ENCODE measurements around the gene SLC44A5.
"Not testable (repeated sequence)": the region's sequence is repeated elsewhere in the genome, so short reads cannot be mapped to it uniquely, and the experiment has no call there.

Gene SLC44A5

GRCh38 chr1:75188892-75189291, 422.0 kb downstream of the SLC44A5 start:
- no peak overlapping the region for H3K4me3 ChIP-seq (ENCODE audit: low read length)
- TF ChIP-seq CTCF (conservative IDR thresholded peaks at IDR 0.05; ENCODE audit: low read length), result no peak
- DNase-seq (ENCODE audit: low read depth), result no peak

GRCh38 chr1:75181214-75181955, 429.5 kb downstream of the SLC44A5 start:
- not testable (repeated sequence) for H3K4me3 ChIP-seq (ENCODE audit: low read length); DNase-seq (ENCODE audit: low read depth)

- DNase-seq (ENCODE audit: low read depth), result no peak
- no peak for TF ChIP-seq CTCF (conservative IDR thresholded peaks at IDR 0.05; ENCODE audit: low read length)
- H3K4me3 ChIP-seq (ENCODE audit: low read length), result no peak overlapping the region
Measured at GRCh38 chr1:75174031-75174760, 436.7 kb downstream of the SLC44A5 start.

- H3K4me3 ChIP-seq (ENCODE audit: low read length), result no peak overlapping the region
- TF ChIP-seq CTCF (conservative IDR thresholded peaks at IDR 0.05; ENCODE audit: low read length), result no peak
- DNase-seq (ENCODE audit: low read depth), result peak; percentile 9
Measured at GRCh38 chr1:75172556-75172955, 438.4 kb downstream of the SLC44A5 start.

GRCh38 chr1:75171876-75172275, 439.0 kb downstream of the SLC44A5 start:
- H3K4me3 ChIP-seq (ENCODE audit: low read length), result no peak overlapping the region
- DNase-seq (ENCODE audit: low read depth), result peak; percentile 13
- no peak for TF ChIP-seq CTCF (conservative IDR thresholded peaks at IDR 0.05; ENCODE audit: low read length)

- DNase-seq (ENCODE audit: low read depth), result no peak
- no peak overlapping the region for H3K4me3 ChIP-seq (ENCODE audit: low read length)
- TF ChIP-seq CTCF (conservative IDR thresholded peaks at IDR 0.05; ENCODE audit: low read length), result no peak
Measured at GRCh38 chr1:75170981-75171380, 439.9 kb downstream of the SLC44A5 start.

- TF ChIP-seq CTCF (conservative IDR thresholded peaks at IDR 0.05; ENCODE audit: low read length), result no peak
- no peak overlapping the region for H3K4me3 ChIP-seq (ENCODE audit: low read length)
- DNase-seq (ENCODE audit: low read depth), result no peak
Measured at GRCh38 chr1:75170011-75170410, 440.9 kb downstream of the SLC44A5 start.

Data from AG10803 (cell line).